ENCODE results near the gene NCAM2. TPM values are rescaled to one million over a fixed set of nuclear protein-coding genes. Genes with fewer than 3 reads are reported as not detected.
"Not testable (repeated sequence)": the region's sequence is repeated elsewhere in the genome, so short reads cannot be mapped to it uniquely, and the experiment has no call there.

The NCAM2 gene
- total and polyA plus RNA-seq, 10 donors = 0.09 to 5.7 (median 1.0) TPM

DNA sequence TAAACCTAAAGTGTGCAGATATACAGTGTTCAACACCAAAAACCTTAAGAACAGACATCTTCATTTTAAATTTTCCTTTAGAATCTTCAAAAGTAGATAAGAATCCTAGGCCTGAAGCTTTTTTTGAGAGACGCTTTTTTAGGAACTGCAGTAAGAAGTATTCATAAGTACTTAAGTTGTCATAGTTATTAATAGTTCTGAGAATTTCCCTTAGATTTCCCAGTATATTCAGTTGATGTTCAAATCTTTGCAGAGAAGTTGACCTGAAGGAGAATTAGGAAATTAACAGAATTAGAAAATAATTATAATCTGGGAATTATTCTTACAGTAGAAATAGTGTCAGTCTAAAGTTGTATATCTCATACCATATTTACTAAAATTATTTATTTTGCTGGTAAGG lies 150.3 kb downstream of the NCAM2 start:
- TF ChIP-seq, protein P1, sequence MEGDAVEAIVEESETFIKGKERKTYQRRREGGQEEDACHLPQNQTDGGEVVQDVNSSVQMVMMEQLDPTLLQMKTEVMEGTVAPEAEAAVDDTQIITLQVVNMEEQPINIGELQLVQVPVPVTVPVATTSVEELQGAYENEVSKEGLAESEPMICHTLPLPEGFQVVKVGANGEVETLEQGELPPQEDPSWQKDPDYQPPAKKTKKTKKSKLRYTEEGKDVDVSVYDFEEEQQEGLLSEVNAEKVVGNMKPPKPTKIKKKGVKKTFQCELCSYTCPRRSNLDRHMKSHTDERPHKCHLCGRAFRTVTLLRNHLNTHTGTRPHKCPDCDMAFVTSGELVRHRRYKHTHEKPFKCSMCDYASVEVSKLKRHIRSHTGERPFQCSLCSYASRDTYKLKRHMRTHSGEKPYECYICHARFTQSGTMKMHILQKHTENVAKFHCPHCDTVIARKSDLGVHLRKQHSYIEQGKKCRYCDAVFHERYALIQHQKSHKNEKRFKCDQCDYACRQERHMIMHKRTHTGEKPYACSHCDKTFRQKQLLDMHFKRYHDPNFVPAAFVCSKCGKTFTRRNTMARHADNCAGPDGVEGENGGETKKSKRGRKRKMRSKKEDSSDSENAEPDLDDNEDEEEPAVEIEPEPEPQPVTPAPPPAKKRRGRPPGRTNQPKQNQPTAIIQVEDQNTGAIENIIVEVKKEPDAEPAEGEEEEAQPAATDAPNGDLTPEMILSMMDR (IDR thresholded peaks at IDR 0.05 in 8 of 11, conservative IDR thresholded peaks at IDR 0.05 in 3 of 11) = no peak
- TF ChIP-seq POLR2A (IDR thresholded peaks at IDR 0.05) (no peak), POLR2AphosphoS5 (IDR thresholded peaks at IDR 0.05) (no peak)
- Histone ChIP-seq H3K36me3 (no peaks in the 10 kb centered on the region), H3K9me3 (no peaks in the 10 kb centered on the region), H3K27ac (no peak overlapping the region), H3K27me3 (replicated peaks in 1 of 7) (no peaks in the 10 kb centered on the region), H3K4me1 (no peaks in the 10 kb centered on the region), H3K4me3 (no peak overlapping the region)
- intact Hi-C loops (cut with DNase I; ENCODE audit: low total_unique reads) = no loop called here
- no peak for DNase-seq
- WGBS, 5 donors = 42 to 65% (median 55%) methylated on average over 1 of the region's 1 CpG

DNA sequence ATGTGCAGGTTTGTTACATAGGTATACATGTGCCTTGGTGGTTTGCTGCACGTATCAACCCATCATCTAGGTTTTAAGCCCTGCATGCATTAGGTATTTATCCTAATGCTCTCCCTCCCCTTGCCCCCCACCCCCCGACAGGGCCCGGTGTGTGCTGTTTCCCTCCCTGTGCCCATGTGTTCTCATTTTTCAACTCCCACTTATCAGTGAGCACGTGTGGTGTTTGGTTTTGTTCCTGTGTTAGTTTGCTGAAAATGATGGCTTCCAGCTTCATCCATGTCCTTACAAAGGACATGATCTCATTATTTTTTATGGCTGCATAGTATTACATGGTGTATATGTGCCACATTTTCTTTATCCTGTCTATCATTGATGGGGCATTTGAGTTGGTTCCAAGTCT lies 151.2 kb downstream of the NCAM2 start:
- 74 to 88% (median 84%) methylated on average over 4 of the region's 4 CpGs for WGBS, 5 donors
- intact Hi-C loops (cut with DNase I; ENCODE audit: low total_unique reads); H3K27me3 ChIP-seq (replicated peaks in 1 of 7); H3K4me1 ChIP-seq; H3K36me3 ChIP-seq; H3K9me3 ChIP-seq; H3K4me3 ChIP-seq; H3K27ac ChIP-seq; DNase-seq: not testable (repeated sequence)

DNA sequence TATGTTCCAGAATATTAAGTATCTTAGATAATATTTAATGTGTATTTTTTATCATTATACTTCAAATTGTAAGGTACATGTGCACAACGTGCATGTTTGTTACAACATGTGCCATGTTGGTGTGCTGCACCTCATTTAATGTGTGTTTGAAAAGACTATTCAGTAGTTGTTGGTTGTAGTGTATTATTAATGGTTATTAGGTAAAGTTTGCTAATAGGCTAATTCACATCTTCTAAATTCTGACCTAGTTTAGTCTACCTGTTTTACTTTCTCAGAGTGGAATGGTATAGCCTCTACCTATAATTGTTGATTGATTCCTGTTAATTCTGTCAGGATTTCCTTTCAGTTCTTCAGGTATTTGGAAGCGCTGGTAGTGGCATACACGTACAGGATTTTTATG lies 153.0 kb downstream of the NCAM2 start:
- Histone ChIP-seq H3K27ac (no peak overlapping the region), H3K4me1 (no peaks in the 10 kb centered on the region), H3K9me3 (no peaks in the 10 kb centered on the region), H3K27me3 (replicated peaks in 1 of 7) (no peaks in the 10 kb centered on the region), H3K36me3 (no peaks in the 10 kb centered on the region), H3K4me3 (no peak overlapping the region)
- intact Hi-C loops (cut with DNase I; ENCODE audit: low total_unique reads) = no loop called here
- no peak for TF ChIP-seq POLR2A (IDR thresholded peaks at IDR 0.05)
- TF ChIP-seq, protein P1 (IDR thresholded peaks at IDR 0.05 in 8 of 11, conservative IDR thresholded peaks at IDR 0.05 in 3 of 11) = no peak
- DNase-seq = no peak
- 79 to 94% (median 84%) methylated on average over 3 of the region's 3 CpGs for WGBS, 5 donors

DNA sequence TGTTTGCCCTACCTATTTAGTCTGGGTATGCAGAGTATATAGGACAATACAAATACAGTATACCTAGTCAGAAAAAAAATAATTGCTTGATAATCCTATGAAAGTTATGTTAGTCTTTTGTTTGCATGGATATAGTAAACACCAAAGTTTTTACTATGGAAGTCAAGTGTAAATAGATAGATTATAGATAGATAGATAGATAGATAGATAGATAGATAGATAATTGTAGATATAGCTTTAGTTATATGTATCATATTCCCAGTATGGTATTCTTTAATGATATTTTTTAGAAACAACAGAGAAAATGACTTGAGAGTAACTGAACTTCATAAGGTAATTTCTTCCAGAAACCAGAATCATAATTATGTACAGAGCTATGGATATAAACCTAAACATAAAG lies 158.2 kb downstream of the NCAM2 start:
- no peaks in the 10 kb centered on the region for H3K36me3 ChIP-seq
- TF ChIP-seq, protein P1 (IDR thresholded peaks at IDR 0.05 in 8 of 11, conservative IDR thresholded peaks at IDR 0.05 in 3 of 11) = no peak
- TF ChIP-seq POLR2AphosphoS5 (IDR thresholded peaks at IDR 0.05) (no peak), POLR2A (IDR thresholded peaks at IDR 0.05) (no peak)
- H3K4me1 ChIP-seq = no peaks in the 10 kb centered on the region
- DNase-seq = no peak
- no peak overlapping the region for H3K27ac ChIP-seq
- H3K9me3 ChIP-seq = no peaks in the 10 kb centered on the region
- intact Hi-C loops (cut with DNase I; ENCODE audit: low total_unique reads) = no loop called here
- H3K27me3 ChIP-seq (replicated peaks in 1 of 7) = no peaks in the 10 kb centered on the region
- H3K4me3 ChIP-seq = no peak overlapping the region

DNA sequence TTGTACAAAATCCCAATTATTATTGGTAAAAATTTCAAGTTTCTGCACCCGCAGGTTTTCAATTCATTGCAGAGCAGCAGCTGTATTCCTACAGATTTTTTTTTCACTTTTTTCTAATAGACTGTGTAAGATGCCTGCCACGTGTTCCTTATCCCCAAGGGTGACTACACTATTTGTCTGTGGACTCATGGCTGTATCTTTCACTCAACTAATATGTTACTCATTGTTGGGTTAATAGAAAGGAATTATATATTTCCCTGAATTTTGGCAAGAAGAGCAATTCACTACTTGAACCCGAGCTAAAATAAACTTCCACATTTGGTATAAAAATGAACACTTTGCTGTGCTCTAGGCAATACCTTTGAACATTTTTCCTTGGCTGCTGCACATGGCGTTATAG lies 158.7 kb downstream of the NCAM2 start:
- 70 to 86% (median 79%) methylated on average over 4 of the region's 4 CpGs for WGBS, 5 donors
- TF ChIP-seq, protein P1 (IDR thresholded peaks at IDR 0.05 in 8 of 11, conservative IDR thresholded peaks at IDR 0.05 in 3 of 11) = no peak
- TF ChIP-seq POLR2AphosphoS5 (IDR thresholded peaks at IDR 0.05) (no peak), POLR2A (IDR thresholded peaks at IDR 0.05) (no peak)
- no peaks in the 10 kb centered on the region for H3K4me1 ChIP-seq
- DNase-seq = no peak
- intact Hi-C loops (cut with DNase I; ENCODE audit: low total_unique reads) = no loop called here
- no peaks in the 10 kb centered on the region for H3K9me3 ChIP-seq
- H3K27me3 ChIP-seq (replicated peaks in 1 of 7) = no peaks in the 10 kb centered on the region
- H3K27ac ChIP-seq = no peak overlapping the region
- H3K4me3 ChIP-seq = no peak overlapping the region
- H3K36me3 ChIP-seq = no peaks in the 10 kb centered on the region
